Esophagus squamous epithelium (tissue), 5 donors: ENCODE results near the gene DKK2. TPM values are rescaled to one million over a fixed set of nuclear protein-coding genes. Genes with fewer than 3 reads are reported as not detected.

ENCODE experiments used
- DNase-seq: peaks from one replicate; lab custom pipeline; 2025; lab: John Stamatoyannopoulos, UW
- H3K27ac ChIP-seq, 4 donors: fragments of 200-600 bp; sonication (generic); one replicate each; pipeline ENCODE4 v1.5.1; 2016 to 2019; ENCODE audit warnings: mild to moderate bottlenecking in 1 of 4
- H3K27me3 ChIP-seq, 4 donors: fragments of 200-600 bp; sonication (generic); 1 replicate in 3 of 4; 2 replicates in 1 of 4; pipeline versions ENCODE4 v1.5.1 to v1.6.0; 2017 to 2021; ENCODE audit warnings: antibody characterized with exemption in 1 of 4
- H3K36me3 ChIP-seq, 3 donors: fragments of 200-600 bp; sonication (generic); one replicate each; pipeline ENCODE4 v1.5.1; 2016 to 2019
- H3K4me1 ChIP-seq, 3 donors: fragments of 200-600 bp; sonication (generic); one replicate each; pipeline ENCODE4 v1.5.1; 2017 to 2019
- H3K4me3 ChIP-seq, 4 donors: fragments of 200-600 bp; sonication (generic); 1 replicate in 3 of 4; 2 replicates in 1 of 4; pipeline ENCODE4 v1.5.1; 2016 to 2019; ENCODE audit warnings: mild to moderate bottlenecking in 2 of 4, moderate library complexity in 1 of 4
- H3K9me3 ChIP-seq, 3 donors: fragments of 200-600 bp; sonication (generic); one replicate each; pipeline ENCODE4 v1.5.1; 2016 to 2019
- CTCF ChIP-seq, 6 experiments: fragments of 450-650 bp in 4 of 6; fragments of 200-600 bp in 2 of 6; sonication (generic) in 2 of 6; IDR thresholded peaks; one replicate each; pipeline ENCODE4 v1.5.1; 2016 to 2019; ENCODE audit warnings: antibody characterized with exemption in 6 of 6, mild to moderate bottlenecking in 4 of 6, moderate library complexity in 4 of 6
- POLR2A ChIP-seq, 4 donors: fragments of 450-650 bp; IDR thresholded peaks; one replicate each; pipeline ENCODE4 v1.6.1; 2017; ENCODE audit warnings: antibody characterized with exemption in 4 of 4, mild to moderate bottlenecking in 4 of 4, moderate library complexity in 3 of 4
- WGBS, 2 donors: methylation state at CpG; one replicate each; pipeline ENCODE4 v1.1.5; 2018; 5-methylcytosine and 5-hydroxymethylcytosine counted together
- intact Hi-C: fragments of 100-400 bp; cut with DNase I; formaldehyde crosslinking; loops from one replicate; pipeline ENCODE4 v1.15.0; 2022
- total RNA-seq, 4 donors: library from RNA; depleted of rRNA; stranded (reverse); fragments of >200 nt; gene quantifications; one replicate each; pipeline ENCODE4 v1.1.0, GENCODE V29; 2016
- donor health status: DM: yes; HTN: yes; CAD: no.

DKK2 gene
- total RNA-seq, 4 donors from 2014 or later = 0.38 to 1.2 TPM; not detected in 2

- 2 to 7% methylated on average over 15 to 19 of the region's 19 CpGs for WGBS, 2 donors
- H3K4me1 ChIP-seq = peaks cover 9 to 39% (median 16%) of the 10 kb centered on the region in 3 donors
- H3K4me3 ChIP-seq = peak overlapping the region in 3 of 4 donors; percentile 27 to 58 (median 39)
- peaks cover 0 to 73% (median 6%) of the 10 kb centered on the region in 4 donors for H3K27me3 ChIP-seq
- intact Hi-C loops = no loop called here
- DNase-seq = no peak
- H3K9me3 ChIP-seq = no peaks in the 10 kb centered on the region
- TF ChIP-seq POLR2A (IDR thresholded peaks at IDR 0.05) (no peak), CTCF (IDR thresholded peaks at IDR 0.05) (no peak)
- H3K36me3 ChIP-seq = no peaks in the 10 kb centered on the region
- H3K27ac ChIP-seq = no peak overlapping the region
These were observed 578 bp upstream of the DKK2 start for GRCh38 chr4:107036584-107037198.

DNA sequence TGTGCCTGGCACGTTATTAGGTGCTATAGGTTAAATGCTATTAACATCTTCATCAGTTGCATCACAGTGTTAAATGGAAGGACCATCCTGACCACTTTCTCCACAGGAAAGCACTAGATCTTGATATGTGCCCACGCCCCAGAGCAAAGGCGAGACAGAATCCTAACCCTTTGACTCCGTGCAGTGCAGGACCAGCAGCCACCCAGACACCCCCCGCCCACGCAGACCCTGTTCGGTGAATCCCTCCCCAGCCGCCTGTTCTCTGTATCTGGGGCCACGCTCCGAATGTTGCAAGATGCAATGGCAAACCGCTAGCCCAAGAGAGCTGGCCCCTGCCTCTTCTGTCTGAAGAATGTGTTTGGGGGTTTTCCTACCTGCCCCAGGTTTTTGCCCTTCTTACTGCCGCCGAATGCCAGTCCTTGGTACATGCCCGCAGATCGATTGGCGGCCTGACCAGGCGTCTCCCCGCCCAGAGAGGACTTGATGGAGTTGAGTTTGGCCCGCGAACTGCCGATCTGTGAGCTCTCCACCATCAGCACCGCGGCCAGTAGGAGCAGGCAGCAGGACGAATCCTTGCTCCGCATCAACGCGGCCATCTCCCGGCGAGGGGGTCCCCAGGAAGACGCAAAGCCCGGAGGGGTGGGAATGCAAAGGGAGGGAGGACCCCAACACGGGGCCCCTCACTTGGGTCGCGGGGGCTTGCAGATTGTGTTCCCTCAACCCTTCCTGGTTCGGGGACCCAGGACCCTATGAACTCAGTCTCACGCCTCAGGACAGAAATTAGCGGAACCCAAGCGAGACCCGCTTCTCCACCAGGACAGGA lies 906 bp downstream of the DKK2 start:
- H3K4me1 ChIP-seq = peaks cover 9 to 39% (median 16%) of the 10 kb centered on the region in 3 donors
- no peaks in the 10 kb centered on the region for H3K36me3 ChIP-seq
- H3K9me3 ChIP-seq = no peaks in the 10 kb centered on the region
- H3K27me3 ChIP-seq = peaks cover 0 to 73% (median 6%) of the 10 kb centered on the region in 4 donors
- H3K27ac ChIP-seq = no peak overlapping the region
- no peak for TF ChIP-seq CTCF (IDR thresholded peaks at IDR 0.05)
- TF ChIP-seq POLR2A (IDR thresholded peaks at IDR 0.05) = no peak
- WGBS, 2 donors = 12 to 17% methylated on average over 7 to 10 of the region's 39 CpGs
- intact Hi-C loops = no loop called here
- peak overlapping the region in 3 of 4 donors; percentile 27 to 58 (median 39) for H3K4me3 ChIP-seq
- no peak for DNase-seq

- intact Hi-C loops = no loop called here
- peaks cover 9 to 39% (median 16%) of the 10 kb centered on the region in 3 donors for H3K4me1 ChIP-seq
- H3K27ac ChIP-seq = no peak overlapping the region
- WGBS, 2 donors = 6% methylated on average over 18 to 35 of the region's 39 CpGs
- no peaks in the 10 kb centered on the region for H3K9me3 ChIP-seq
- no peaks in the 10 kb centered on the region for H3K36me3 ChIP-seq
- no peak for DNase-seq
- TF ChIP-seq CTCF (IDR thresholded peaks at IDR 0.05) (no peak), POLR2A (IDR thresholded peaks at IDR 0.05) (no peak)
- peak overlapping the region in 2 of 4 donors; percentile 22 for H3K4me3 ChIP-seq
- peaks cover 0 to 65% (median 6%) of the 10 kb centered on the region in 4 donors for H3K27me3 ChIP-seq
These were observed 1.8 kb downstream of the DKK2 start for GRCh38 chr4:107034091-107034995.

- no peak overlapping the region for H3K4me3 ChIP-seq
- H3K9me3 ChIP-seq = no peaks in the 10 kb centered on the region
- WGBS, 2 donors = 72 to 83% methylated on average over 1 of the region's 1 CpG
- peaks cover 0 to 7% (median 0%) of the 10 kb centered on the region in 4 donors for H3K27me3 ChIP-seq
- no peaks in the 10 kb centered on the region for H3K36me3 ChIP-seq
- H3K4me1 ChIP-seq = no peaks in the 10 kb centered on the region
- intact Hi-C loops = no loop called here
- TF ChIP-seq CTCF (IDR thresholded peaks at IDR 0.05) = no peak
- TF ChIP-seq POLR2A (IDR thresholded peaks at IDR 0.05) = no peak
- no peak for DNase-seq
- H3K27ac ChIP-seq = no peak overlapping the region
These were observed 8.7 kb downstream of the DKK2 start for GRCh38 chr4:107027379-107027778.
